ENCODE measurements around the gene ETFRF1. TPM values are rescaled to one million over a fixed set of nuclear protein-coding genes. Genes with fewer than 3 reads are reported as not detected.
A peak's percentile ranks its signal among the peaks of the same experiment; 100 is the strongest.

ETFRF1 gene
- total and polyA plus RNA-seq, 2 experiments from 2014 or later, result 23.3 to 39.3 TPM

DNA sequence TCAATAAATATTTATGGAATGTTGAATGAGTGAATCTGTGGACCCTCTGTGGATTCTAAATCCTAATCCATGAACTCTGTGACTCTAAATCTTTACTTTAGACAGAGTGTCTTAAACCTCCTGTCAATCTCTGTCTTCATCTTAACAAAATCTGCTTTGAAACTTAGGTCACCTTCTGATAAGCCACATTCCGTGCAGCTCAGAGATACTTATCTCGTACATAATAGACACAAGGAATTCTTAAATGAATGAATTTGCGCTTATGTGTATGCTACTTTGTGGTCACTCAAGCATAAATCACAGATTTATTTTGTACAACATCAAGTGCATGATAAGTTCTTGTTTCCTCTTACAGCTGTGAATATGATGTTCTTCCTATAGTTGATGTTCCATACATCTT, 57.9 kb downstream of the ETFRF1 start:
- no peak overlapping the region for H3K4me2 ChIP-seq (ENCODE audit: unreplicated experiment)

DNA sequence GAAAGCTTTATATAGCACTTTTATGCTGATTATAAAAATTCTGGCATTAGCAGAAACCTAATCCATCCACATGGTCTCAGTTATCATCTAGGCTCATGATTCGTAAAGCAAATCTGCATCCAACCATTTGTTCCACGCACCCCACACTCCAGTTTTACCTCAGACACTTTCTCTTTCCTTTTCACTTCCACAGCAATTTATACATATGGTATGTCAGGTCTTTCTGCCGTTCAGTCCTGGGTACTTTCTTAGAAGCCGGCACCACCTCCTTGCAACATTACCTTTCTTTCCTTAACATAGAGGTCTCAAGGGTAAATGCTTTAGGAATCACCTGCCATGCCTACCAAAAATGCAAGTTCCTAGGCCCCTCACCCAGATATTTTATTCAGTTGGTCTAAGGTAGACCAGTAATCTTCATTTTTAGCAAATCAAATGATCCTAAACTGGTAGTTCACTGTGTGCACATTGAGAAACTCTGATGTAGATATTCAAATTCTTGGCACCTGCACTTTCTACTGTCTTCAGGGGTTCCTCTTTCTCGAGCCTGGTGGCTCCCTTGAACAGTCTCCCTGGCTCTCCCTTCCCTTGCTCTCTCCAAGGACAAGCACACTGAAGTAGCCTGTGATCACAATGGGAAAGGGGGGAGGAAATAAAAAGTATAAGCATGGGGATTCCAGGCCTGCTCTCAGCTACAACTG, 58.5 kb downstream of the ETFRF1 start:
- Histone ChIP-seq H3K4me2 (ENCODE audit: unreplicated experiment) (no peak overlapping the region), H3F3A (ENCODE audit: insufficient read depth) (peaks cover 9% of the 10 kb centered on the region; the same call in 1 of the 2 replicates), H3K4me1 (ENCODE audit: insufficient read depth) (0 out of 2 replicates have a peak, but pooled peaks cover 6% of the 10 kb centered on the region), H4K20me1 (ENCODE audit: insufficient read depth) (no peaks in the 10 kb centered on the region), H3K9me2 (ENCODE audit: insufficient read depth) (no peaks in the 10 kb centered on the region), H3K79me2 (ENCODE audit: insufficient read depth) (peaks cover 17% of the 10 kb centered on the region), H3K27me3 (replicated peaks; ENCODE audit: insufficient read depth) (no peaks in the 10 kb centered on the region), H3K9me3 (ENCODE audit: low read depth) (no peaks in the 10 kb centered on the region), H3K27ac (no peak overlapping the region), H3K9ac (no peak overlapping the region), H3K4me3 (no peak overlapping the region), H2AFZ (no peak overlapping the region), H3K36me3 (ENCODE audit: low read depth) (no peaks in the 10 kb centered on the region)
- TF ChIP-seq EZH2phosphoT487 (IDR thresholded peaks at IDR 0.05; ENCODE audit: insufficient read depth, low read depth), result no peak
- TF ChIP-seq EZH2 (IDR thresholded peaks at IDR 0.05; ENCODE audit: insufficient read depth, poor library complexity, severe bottlenecking), result no peak
- no peak for DNase-seq
- in situ Hi-C loops (cut with MboI), result no loop called here
- 67 to 68% methylated on average over 5 of the region's 5 CpGs for WGBS, 2 experiments (ENCODE audit: low coverage in 1 of 2, low lambda C conversion rate in 2 of 2, missing lambda C conversion rate in 2 of 2)

More for the DNA sequence above, 57.9 kb downstream of the ETFRF1 start:
- Histone ChIP-seq H3K27me3 (replicated peaks; ENCODE audit: insufficient read depth) (no peaks in the 10 kb centered on the region), H3K4me3 (no peak overlapping the region), H3K79me2 (ENCODE audit: insufficient read depth) (peaks cover 23% of the 10 kb centered on the region), H3K9me3 (ENCODE audit: low read depth) (no peaks in the 10 kb centered on the region), H3K36me3 (ENCODE audit: low read depth) (no peaks in the 10 kb centered on the region), H3K4me1 (ENCODE audit: insufficient read depth) (0 out of 2 replicates have a peak, but pooled peaks cover 6% of the 10 kb centered on the region), H3K9me2 (ENCODE audit: insufficient read depth) (no peaks in the 10 kb centered on the region), H3K27ac (no peak overlapping the region), H2AFZ (no peak overlapping the region), H3F3A (ENCODE audit: insufficient read depth) (peaks cover 9% of the 10 kb centered on the region; the same call in 1 of the 2 replicates), H3K9ac (no peak overlapping the region), H4K20me1 (ENCODE audit: insufficient read depth) (no peaks in the 10 kb centered on the region)
- DNase-seq, result no peak
- TF ChIP-seq EZH2 (IDR thresholded peaks at IDR 0.05; ENCODE audit: insufficient read depth, poor library complexity, severe bottlenecking) (no peak), EZH2phosphoT487 (IDR thresholded peaks at IDR 0.05; ENCODE audit: insufficient read depth, low read depth) (no peak)
- in situ Hi-C loops (cut with MboI), result no loop called here
- WGBS, 2 experiments (ENCODE audit: low coverage in 1 of 2, low lambda C conversion rate in 2 of 2, missing lambda C conversion rate in 2 of 2), result 94% methylated on average over 3 of the region's 3 CpGs

DNA sequence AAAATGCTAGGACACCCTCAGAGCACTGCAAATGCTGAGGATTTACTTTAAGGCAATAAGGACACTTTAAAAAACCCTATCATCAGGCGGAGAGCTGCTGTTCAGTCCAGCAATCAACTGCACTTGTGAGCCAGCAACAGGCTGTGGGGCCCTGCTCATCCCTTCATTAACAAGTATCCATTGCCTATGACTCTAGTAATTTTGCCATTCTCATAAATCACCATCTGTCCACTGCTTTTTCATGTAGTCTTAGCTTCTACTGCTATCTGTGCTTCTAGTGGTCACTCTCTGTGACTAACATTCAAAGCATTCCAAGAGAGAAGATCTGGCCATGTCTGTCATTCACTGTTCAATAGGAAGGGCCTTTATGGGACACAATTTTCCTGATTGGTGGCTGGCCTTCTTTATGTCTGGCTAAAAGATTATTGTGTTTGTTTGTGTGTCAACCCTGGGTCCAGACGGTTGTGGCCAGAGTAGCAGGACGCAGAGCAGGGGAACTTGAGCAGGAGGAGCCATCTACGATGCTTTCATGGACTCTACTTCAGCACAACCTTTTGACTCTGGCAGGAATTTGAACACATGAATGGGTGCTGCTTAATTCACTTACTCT, 59.3 kb downstream of the ETFRF1 start:
- peak; percentile 10 for DNase-seq
- 79 to 81% methylated on average over 4 of the region's 4 CpGs for WGBS, 2 experiments (ENCODE audit: low coverage in 1 of 2, low lambda C conversion rate in 2 of 2, missing lambda C conversion rate in 2 of 2)
- no peaks in the 10 kb centered on the region for H3K9me2 ChIP-seq (ENCODE audit: insufficient read depth)
- no peaks in the 10 kb centered on the region for H4K20me1 ChIP-seq (ENCODE audit: insufficient read depth)
- H2AFZ ChIP-seq, result no peak overlapping the region
- no peak overlapping the region for H3K9ac ChIP-seq
- no peak overlapping the region for H3K4me2 ChIP-seq (ENCODE audit: unreplicated experiment)
- no peaks in the 10 kb centered on the region for H3K27me3 ChIP-seq (replicated peaks; ENCODE audit: insufficient read depth)
- peaks cover 9% of the 10 kb centered on the region for H3K79me2 ChIP-seq (ENCODE audit: insufficient read depth)
- H3K4me1 ChIP-seq (ENCODE audit: insufficient read depth), result no peaks in the 10 kb centered on the region
- H3K9me3 ChIP-seq (ENCODE audit: low read depth), result no peaks in the 10 kb centered on the region
- no peak overlapping the region for H3K27ac ChIP-seq
- TF ChIP-seq EZH2 (IDR thresholded peaks at IDR 0.05; ENCODE audit: insufficient read depth, poor library complexity, severe bottlenecking) (no peak), EZH2phosphoT487 (IDR thresholded peaks at IDR 0.05; ENCODE audit: insufficient read depth, low read depth) (no peak)
- in situ Hi-C loops (cut with MboI), result no loop called here
- H3K4me3 ChIP-seq, result no peak overlapping the region
- peaks cover 9% of the 10 kb centered on the region; the same call in 1 of the 2 replicates for H3F3A ChIP-seq (ENCODE audit: insufficient read depth)
- no peaks in the 10 kb centered on the region for H3K36me3 ChIP-seq (ENCODE audit: low read depth)

Other genes with a start within 250 kb of the ETFRF1 start
- gene BCAT1, start 246.1 kb upstream of the ETFRF1 start, total RNA-seq (2014; rRNA removed; shearing (Covaris generic)), result 72.1 and 109 TPM in 2 replicates
- gene BCAT1, start 246.1 kb upstream of the ETFRF1 start, polyA plus RNA-seq (2016; fragmentation: Nextera tagmentation; extraction: Ambion mirVana), result 51.9 and 60.6 TPM in 2 replicates
- gene DNAI7, start 77 bp upstream of the ETFRF1 start, total RNA-seq (2014; rRNA removed; shearing (Covaris generic)), result not detected in 2 replicates
- gene DNAI7, start 77 bp upstream of the ETFRF1 start, polyA plus RNA-seq (2016; fragmentation: Nextera tagmentation; extraction: Ambion mirVana), result 0.25 TPM in 1 of 2 replicates, not detected in the other
- gene KRAS, start 55.7 kb downstream of the ETFRF1 start, total RNA-seq (2014; rRNA removed; shearing (Covaris generic)), result 12.0 and 14.2 TPM in 2 replicates
- gene KRAS, start 55.7 kb downstream of the ETFRF1 start, polyA plus RNA-seq (2016; fragmentation: Nextera tagmentation; extraction: Ambion mirVana), result 44.6 and 46.5 TPM in 2 replicates

All from GM23248 (cell line).